Stimulated activated CD4-positive, alpha-beta T cell treated with anti-CD3 and anti-CD28 coated beads, Interleukin-4, amount 100 ng/mL, for 4 hours (primary cell): ENCODE measurements around the gene ANXA6.

ENCODE experiments used
- DNase-seq, 2 experiments: peaks; one replicate each; pipeline ENCODE4 v3.0.0-alpha.2; 2020

Gene ANXA6

GRCh38 chr5:151126199-151126645 is 31.4 kb downstream of the ANXA6 start:
- peak; percentile 53 to 64 for DNase-seq

DNA sequence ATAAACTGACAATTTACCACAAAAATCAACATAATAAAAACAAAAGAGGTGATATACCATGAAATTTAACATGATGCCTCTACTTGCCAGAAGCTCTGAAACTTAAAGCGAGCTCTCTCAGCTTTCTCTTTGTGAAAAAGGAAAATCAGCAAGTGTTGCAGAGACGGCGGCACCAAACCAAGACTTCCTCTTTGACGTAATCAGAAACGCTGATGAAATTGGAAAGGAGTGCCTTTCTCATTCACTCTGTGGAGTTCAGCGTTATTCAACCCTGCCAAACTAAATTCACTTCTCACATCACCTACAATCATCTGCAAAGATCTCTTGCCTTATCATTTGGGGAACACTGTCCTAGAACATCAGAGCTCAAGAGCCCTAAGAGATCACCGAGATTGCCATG is 32.2 kb downstream of the ANXA6 start:
- DNase-seq: no peak

DNA sequence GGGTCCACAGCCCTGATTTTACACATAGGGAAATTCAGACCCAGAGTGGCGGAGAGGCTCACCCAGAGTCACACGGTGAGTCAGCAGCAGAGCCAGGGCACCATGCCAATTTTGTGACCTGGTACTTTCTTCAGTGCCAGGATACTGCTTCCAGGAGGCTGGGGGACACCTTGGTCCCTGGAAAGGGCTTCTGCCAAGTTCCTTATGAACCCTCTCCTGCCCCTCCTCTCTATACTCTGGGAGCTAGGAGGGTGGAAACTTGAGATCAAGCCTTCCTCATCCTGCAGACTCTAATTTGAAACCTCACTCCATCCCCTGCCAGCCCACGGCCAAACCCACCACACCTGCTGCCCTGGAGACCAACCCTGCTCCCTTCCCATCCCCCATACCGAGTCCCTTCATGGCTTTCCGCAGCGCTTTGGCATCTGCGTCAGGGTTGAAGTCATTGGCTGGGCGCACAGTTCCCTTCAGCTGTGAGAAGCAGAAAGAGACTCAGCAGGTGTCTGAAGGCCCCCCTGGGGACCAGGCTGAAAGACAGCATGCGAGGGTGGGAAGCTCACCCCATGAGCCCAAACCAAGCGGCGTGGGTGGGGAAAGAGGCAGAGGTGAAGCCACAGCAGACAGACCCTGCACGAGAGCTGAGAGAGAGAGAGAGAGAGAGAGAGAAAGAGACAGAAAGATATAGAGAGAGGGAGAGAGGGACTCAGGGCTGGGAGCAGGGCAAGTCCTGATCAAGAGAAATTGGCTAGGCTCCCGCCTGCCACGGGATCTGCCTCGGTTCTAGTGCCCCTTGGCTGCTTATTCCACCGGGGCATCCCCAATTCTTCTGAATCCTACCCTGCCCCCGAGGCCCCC is 33.5 kb downstream of the ANXA6 start:
- peak; percentile 41 to 49 for DNase-seq

- no peak for DNase-seq
These were observed 34.8 kb downstream of the ANXA6 start for GRCh38 chr5:151122828-151123227.

DNA sequence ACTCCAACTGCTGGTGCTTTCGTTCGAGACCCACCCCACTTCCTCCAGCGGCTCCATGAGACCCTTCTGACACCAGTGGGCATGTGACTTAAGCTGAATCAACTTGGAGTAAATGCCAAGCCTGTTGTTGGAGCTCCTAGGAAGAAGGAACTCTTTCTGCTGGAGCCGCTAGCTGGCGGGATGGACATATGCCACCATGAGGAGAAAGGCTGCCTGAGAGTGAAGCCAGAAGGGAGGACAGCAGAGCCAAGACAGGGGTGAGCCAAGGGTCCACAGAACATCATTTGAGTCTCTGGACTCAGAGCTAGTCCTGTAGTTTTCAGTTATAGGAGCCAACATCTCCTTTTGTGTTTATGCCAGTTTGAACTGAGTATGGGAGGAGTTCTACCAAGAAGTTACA is 35.9 kb downstream of the ANXA6 start:
- DNase-seq: no peak

DNA sequence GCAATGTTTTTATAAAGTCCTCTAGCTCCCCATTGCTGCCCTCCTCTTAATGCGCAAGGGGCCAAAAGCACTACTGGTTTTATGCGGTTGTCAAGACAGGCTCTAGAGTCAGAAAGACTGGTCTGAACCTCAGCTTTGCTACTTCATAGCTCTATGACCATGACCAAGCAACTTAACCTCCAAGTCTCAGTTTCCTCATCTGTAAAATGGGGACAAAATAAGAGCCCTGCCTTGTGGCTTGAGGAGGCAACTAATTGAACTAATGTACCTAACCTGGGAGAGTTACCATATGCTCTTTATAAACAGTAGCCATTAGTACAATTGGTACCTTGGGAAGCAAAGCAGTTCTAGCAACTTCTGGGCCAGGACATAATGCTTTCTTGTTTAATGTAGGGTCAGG is 36.5 kb downstream of the ANXA6 start:
- no peak for DNase-seq

DNA sequence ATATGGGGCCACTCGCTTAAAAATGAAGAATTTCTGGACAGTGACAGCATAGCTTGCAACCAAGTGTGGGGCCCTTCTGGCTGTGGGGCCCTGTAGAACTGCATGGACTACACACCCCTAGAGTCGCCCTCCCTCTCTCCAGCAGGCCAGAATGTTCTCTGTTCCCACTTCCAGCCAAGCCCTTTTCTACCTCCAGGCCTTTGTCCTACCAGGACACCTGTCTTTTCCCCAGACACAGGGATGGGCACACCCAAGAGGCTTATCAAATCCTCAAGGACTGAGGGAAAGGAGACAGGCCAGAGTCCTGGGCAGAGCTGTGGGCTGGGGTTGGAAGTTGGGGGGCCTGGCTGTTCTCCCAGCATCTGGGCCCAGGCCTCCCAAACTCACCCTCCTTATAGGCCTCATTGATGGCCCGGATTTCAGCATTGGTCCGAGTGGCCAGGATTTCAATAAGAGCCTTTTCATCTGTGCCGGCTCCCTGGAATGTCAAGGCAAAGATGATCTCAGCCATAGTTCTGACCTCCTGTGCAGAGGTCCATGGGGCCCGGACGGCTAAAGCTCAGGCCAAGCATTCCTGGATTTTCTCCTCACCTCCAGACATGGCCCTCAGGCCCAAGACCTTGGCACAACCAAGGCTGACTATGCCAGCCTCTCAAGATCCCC is 38.5 kb downstream of the ANXA6 start:
- no peak for DNase-seq

DNA sequence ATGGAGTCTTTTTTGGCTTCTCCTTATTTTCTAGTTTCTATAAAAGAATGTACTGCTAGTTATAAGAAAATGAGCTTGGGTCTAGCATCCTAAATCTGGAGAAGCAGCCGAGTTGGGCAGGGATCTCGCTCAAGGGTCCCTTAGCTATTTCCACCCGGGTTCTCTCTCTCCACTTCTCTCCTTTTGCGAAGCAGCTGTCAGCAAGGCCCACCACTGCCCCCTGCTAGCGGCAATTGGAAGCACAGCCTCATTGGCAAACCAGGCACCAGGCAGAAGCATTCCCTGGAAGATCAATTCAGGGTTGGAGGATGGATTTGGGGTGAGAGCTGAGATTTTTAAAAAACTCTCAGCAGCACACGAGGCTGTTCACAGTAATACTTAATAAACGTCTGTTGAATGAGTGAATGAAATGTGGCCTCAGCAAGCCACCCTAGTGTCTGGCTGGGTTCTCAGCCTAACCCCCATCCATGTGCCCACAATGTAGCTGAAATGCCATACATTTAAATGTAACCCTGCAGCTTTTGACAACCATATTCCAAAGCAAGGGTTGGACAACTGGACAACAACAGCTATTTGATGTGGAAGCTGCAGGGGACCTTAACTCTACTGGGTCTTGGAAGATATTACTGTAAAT is 42.2 kb downstream of the ANXA6 start:
- peak; percentile 64 to 75 for DNase-seq

GRCh38 chr5:151113651-151114050 is 43.9 kb downstream of the ANXA6 start:
- no peak for DNase-seq

DNA sequence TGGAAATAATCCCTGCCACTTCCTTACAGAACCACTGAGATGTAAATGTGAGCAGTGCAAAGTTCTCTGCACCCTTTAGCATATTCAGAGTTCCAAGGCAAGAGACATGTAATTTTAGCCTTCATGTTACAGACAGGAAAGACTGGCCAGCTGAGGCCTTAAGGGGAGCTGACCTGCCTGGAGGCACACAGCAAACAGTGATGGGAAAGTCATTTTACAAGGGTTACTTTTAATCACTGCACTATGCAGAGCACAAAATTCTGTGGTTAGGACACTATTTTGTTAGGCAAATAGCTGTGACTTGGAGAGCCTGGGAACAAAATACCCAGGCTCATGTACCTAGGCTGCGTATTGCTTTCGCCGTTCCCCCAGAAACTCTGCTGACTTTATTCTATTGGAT is 46.6 kb downstream of the ANXA6 start:
- DNase-seq: no peak

DNA sequence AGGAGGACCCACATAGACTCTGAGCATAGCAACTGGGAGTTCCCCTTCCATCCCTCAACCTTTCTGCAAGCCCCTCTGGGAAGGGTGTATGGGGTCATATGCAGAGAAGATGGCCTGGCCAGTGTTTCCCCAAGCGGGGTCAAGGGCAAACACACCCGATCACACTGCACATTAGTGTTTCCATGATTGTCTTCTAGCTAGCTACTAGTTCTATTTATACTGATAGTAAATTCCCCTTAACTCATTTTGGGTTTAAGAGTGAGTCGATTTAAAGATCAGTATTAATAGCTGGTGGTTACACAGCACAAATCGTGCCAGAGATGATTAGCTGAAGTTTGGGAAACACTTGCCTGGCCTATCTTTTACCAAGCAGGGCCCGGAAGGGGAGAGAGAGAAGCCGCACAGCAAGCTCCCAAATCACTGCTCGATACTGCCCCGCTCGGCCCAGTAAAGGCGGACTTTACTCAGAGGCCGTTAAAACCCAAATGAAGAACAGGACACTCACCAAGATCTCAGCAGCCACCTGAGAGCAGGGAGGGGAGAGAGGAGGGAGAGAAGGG is 47.4 kb downstream of the ANXA6 start:
- DNase-seq: no peak

DNA sequence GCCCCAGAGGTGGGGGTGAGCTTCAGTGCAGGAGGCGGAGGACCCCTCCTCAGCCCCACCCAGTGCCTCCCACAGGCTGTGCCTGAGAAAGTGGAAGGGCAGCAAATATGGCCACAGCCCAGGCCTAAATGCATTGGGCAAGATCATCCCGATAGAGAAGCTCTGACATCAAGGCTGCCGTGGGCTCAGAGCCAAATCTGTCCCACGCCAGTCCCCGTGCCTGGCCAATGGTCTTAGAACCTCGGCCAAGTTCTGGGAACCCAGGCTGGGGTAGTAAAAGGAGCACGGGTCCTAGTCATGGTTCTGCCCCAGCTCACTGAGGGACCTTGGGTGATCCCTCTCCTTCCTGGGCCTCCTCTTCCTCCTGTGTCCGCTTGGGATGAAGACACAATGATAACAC is 49.0 kb downstream of the ANXA6 start:
- DNase-seq: no peak

- no peak for DNase-seq
These were observed 49.6 kb downstream of the ANXA6 start for GRCh38 chr5:151107738-151108520.

DNA sequence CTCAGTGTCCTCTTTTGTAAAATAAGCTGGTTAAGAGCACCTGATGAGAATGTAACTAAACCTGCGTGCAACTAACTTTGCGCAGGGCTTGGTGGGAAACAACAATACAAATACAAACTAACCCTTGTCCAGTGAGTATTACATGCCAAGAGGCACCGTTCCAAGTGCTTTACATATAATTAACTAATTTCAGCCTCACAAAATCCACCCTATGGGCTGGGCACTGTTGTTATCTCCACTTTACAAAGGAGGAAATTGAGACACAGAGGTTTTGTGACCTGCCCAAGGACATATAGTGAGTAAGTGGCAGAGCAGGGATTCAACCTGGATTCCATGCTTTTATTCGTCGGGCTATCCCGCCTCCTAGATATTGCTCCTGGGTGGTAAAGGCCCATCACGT is 50.5 kb downstream of the ANXA6 start:
- no peak for DNase-seq

GRCh38 chr5:151106509-151106908 is 51.1 kb downstream of the ANXA6 start:
- DNase-seq: no peak

DNA sequence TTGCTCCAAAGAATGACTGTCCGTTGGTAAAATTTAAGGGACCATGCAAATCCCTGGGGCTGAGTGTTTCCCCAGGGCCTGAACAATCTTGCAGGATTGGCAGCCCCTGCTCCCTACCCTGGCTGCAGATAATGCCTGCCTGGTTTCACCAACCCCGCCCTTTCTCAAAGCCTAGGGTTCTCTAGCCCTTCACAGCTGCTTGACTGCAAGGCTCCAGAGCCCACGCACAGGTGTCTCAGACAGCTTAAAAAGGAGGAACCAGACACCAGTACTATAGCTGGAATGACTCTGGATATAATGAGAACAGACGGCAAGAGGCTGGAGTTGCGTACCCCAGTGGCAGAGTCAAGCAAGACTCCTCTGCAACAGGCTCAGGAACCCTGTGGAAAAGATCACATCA is 51.5 kb downstream of the ANXA6 start:
- DNase-seq: no peak

DNA sequence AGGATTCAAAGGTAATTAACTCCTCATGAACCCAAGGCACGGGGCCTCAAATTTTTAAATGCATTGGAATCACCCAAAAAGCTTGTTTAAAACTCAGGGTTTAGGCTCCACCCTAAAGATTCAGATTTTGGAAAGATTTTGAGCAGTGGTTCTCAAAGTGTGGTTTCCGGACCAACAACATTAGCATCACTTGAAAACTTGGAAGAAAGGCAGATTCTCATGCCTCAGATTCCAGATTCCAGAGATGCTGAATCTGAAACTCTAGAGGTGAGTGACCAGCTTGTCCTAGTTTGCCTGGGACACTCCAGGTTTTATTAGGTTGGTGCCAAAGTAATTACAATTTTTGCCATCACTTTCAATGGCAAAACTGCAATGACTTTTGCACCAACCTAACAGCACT is 52.0 kb downstream of the ANXA6 start:
- DNase-seq: no peak

DNA sequence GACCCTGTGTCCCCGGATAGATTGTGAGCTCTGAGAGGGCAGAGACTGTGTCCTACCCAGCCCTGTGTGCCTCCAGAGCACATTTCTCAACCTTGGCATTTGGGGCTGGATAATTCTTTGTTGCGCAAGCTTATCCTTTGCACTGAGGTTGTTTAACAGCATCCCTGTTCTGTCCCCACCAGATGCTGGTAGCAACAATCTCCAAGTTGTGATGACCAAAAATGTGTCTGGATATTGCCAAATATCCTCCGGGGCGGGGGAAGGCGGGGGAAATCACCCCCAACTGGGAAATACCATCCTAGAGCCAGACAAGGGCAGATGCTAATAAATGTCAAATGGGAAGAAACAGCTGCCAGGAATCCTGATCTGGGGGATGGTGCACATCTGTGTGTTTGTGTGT is 52.8 kb downstream of the ANXA6 start:
- DNase-seq: no peak

- DNase-seq: no peak
These were observed 55.8 kb downstream of the ANXA6 start for GRCh38 chr5:151101746-151102145.

DNA sequence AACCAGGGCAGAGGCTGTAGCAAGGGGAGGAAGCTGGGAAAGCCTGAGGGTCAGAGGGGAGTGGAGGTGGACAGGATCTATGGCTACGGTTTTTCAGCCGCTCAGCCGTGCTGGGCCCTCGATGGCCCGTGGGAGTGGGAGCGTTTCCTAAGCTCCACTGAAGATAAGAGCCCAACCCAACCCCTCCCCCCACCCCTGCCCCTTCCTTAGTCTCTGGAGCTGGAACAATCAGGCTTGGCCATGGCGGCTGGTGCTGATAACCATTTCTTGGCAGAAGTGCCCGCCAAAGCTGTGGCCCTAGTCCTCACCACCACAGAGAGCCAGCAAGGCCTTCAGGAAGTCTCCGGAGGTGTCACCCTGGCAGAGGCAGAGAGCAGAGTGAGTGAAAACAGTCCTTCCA is 56.4 kb downstream of the ANXA6 start:
- DNase-seq: no peak

GRCh38 chr5:151100681-151101080 is 56.9 kb downstream of the ANXA6 start:
- no peak for DNase-seq

DNA sequence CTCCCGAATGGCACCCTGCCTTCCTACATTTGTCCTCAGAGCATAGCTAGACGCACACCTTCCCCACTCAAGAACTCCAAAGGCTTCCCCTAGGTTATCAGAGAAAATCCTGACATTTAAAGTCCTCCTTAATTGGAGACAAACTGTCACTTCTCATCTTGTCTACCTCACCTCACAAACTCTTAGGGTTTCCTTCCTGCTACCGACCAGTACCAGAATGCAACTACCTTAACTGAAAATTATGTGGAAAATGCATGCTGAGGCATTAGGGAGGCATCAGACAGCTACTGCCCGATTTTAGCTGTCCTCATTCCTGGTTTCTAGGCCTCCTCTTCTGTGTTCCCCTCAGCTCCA is 58.8 kb downstream of the ANXA6 start:
- no peak for DNase-seq
